AG10803 (cell line): ENCODE data around the gene GPD1.

Source experiments
- DNase-seq: peaks from one replicate; pipeline ENCODE4 v3.0.0; 2010; ENCODE audit warnings: low read depth
- H3K4me3 ChIP-seq: 2 replicates; pipeline ENCODE4 v1.5.1; 2011; ENCODE audit warnings: mild to moderate bottlenecking, low read length, control low read depth
- TF ChIP-seq, protein P1 (sequence below): conservative IDR thresholded peaks from 2 replicates; pipeline ENCODE4 v1.5.1; 2011; ENCODE audit warnings: mild to moderate bottlenecking, low read length, control low read depth, inconsistent platforms

The GPD1 gene

DNA sequence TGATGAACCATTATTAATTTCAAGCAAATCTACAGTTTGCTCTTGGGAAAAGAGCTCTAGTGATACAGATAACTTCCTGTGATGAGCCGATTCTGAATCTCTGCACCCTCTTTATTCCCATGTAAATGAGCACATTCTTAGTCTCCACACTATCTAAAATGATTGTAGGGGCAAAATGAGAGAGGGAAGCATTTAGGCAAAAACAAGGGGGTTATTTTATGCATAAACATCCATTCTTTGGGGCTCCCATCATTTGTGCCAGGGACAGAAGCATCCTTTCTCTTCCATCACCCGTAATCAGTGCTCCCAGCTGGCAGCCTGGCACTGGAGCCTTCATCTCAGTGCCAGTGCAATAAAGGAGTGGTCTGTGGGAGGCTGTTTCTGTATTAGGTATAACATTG lies 1.7 kb upstream of the GPD1 start:
- TF ChIP-seq, protein P1, sequence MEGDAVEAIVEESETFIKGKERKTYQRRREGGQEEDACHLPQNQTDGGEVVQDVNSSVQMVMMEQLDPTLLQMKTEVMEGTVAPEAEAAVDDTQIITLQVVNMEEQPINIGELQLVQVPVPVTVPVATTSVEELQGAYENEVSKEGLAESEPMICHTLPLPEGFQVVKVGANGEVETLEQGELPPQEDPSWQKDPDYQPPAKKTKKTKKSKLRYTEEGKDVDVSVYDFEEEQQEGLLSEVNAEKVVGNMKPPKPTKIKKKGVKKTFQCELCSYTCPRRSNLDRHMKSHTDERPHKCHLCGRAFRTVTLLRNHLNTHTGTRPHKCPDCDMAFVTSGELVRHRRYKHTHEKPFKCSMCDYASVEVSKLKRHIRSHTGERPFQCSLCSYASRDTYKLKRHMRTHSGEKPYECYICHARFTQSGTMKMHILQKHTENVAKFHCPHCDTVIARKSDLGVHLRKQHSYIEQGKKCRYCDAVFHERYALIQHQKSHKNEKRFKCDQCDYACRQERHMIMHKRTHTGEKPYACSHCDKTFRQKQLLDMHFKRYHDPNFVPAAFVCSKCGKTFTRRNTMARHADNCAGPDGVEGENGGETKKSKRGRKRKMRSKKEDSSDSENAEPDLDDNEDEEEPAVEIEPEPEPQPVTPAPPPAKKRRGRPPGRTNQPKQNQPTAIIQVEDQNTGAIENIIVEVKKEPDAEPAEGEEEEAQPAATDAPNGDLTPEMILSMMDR: no peak
- H3K4me3 ChIP-seq: no peak overlapping the region
- no peak for DNase-seq

GRCh38 chr12:50102646-50103309 lies 1.0 kb upstream of the GPD1 start:
- DNase-seq: no peak
- TF ChIP-seq, protein P1: no peak
- H3K4me3 ChIP-seq: no peak overlapping the region

DNA sequence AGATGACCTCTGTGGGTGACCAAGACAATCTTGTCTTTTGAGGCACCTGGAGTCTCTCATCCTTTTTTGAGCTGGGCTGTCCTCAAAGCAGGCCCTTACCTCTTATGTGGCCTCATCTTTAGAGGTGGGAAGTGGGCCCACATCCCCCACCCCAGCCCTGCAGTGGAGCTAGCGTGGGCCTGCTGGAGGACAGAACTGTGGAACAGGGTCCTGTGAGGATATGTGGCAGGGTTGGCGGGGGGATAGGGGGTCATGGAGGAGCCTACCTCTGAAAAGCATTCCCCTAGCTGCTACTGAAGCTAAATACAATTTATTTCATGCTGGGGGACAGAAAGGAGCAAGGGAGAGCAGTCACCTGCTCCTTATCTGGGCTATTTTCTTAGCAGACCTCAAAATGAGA lies 457 bp upstream of the GPD1 start:
- TF ChIP-seq, protein P1: no peak
- DNase-seq: no peak
- no peak overlapping the region for H3K4me3 ChIP-seq

DNA sequence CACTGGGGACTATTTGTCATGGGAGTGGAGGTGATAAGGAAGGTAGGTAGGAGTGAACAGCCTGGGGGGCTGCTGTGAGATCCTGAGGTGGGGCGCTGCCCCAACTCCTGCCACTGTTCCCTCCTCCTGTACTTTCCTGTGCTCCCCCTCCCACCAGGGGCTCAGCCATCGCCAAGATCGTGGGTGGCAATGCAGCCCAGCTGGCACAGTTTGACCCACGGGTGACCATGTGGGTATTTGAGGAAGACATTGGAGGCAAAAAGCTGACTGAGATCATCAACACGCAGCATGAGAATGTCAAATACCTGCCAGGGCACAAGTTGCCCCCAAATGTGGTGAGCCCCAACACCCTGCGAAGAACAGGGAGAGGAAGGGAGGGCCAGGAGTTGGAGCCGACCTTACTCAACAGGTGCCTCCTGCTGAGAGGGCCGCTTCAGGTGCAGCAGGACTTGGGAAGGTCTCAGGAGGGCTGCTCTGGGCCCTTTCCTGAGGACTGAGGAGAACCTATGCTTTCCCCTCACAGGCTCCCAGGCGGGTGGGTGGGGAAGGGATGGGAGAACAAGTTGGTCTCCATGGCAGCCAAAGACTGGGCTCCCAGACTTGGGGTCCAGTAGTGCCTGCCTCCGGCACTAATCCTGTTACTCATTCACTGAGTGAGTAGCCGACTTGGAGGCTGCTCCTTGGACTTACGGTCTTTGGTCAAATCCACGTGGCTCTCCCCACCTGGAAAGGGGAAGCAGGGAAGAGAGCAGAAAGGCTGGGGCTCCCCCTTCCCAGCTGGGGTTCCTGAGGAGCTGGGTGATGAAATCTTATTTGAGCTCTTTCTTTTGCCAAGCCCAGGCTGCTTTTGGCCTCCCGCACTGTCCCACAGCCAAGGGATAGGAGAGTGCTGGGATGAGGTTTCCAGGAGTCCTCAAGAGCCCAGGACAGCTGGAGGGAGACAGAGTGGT lies 884 bp downstream of the GPD1 start:
- TF ChIP-seq, protein P1: no peak
- no peak overlapping the region for H3K4me3 ChIP-seq
- no peak for DNase-seq

- DNase-seq: no peak
- H3K4me3 ChIP-seq: no peak overlapping the region
- TF ChIP-seq, protein P1: no peak
Observed at GRCh38 chr12:50105913-50106450, 2.2 kb downstream of the GPD1 start.

GRCh38 chr12:50106907-50107306 lies 3.1 kb downstream of the GPD1 start:
- DNase-seq: no peak
- TF ChIP-seq, protein P1: no peak
- no peak overlapping the region for H3K4me3 ChIP-seq
